ENCODE results near the gene MPC1. TPM values are rescaled to one million over a fixed set of nuclear protein-coding genes. Genes with fewer than 3 reads are reported as not detected.

MPC1 gene
- 15.1 and 19.0 TPM in 2 replicates for total RNA-seq

GRCh38 chr6:166382933-166383801, at the start of gene MPC1:
Gene MPC1 (minus strand): TSS chr6:166382940. CDS start chr6:166382876, 64 bp downstream.
- DNase-seq, result peak; percentile 98

GRCh38 chr6:166430269-166430668, 47.5 kb upstream of the MPC1 start:
- no peak for DNase-seq

GRCh38 chr6:166424431-166424830, 41.7 kb upstream of the MPC1 start:
- DNase-seq, result no peak

GRCh38 chr6:166423781-166424180, 41.0 kb upstream of the MPC1 start:
- DNase-seq, result no peak

- no peak for DNase-seq
Measured at GRCh38 chr6:166423051-166423745, 40.5 kb upstream of the MPC1 start.

- DNase-seq, result no peak
Measured at GRCh38 chr6:166422201-166422940, 39.6 kb upstream of the MPC1 start.

GRCh38 chr6:166420351-166420750, 37.6 kb upstream of the MPC1 start:
- peak; percentile 70 for DNase-seq

- DNase-seq, result no peak
Measured at GRCh38 chr6:166419717-166420116, 37.0 kb upstream of the MPC1 start.

- no peak for DNase-seq
Measured at GRCh38 chr6:166419286-166419685, 36.5 kb upstream of the MPC1 start.

GRCh38 chr6:166418691-166419143, 36.0 kb upstream of the MPC1 start:
- no peak for DNase-seq

- no peak for DNase-seq
Measured at GRCh38 chr6:166417285-166417691, 34.5 kb upstream of the MPC1 start.

GRCh38 chr6:166415833-166416347, 33.1 kb upstream of the MPC1 start:
- no peak for DNase-seq

- no peak for DNase-seq
Measured at GRCh38 chr6:166415306-166415705, 32.6 kb upstream of the MPC1 start.

- no peak for DNase-seq
Measured at GRCh38 chr6:166413491-166413951, 30.8 kb upstream of the MPC1 start.

- DNase-seq, result no peak
Measured at GRCh38 chr6:166412911-166413384, 30.2 kb upstream of the MPC1 start.

- no peak for DNase-seq
Measured at GRCh38 chr6:166412156-166412910, 29.6 kb upstream of the MPC1 start.

GRCh38 chr6:166411721-166412151, 29.0 kb upstream of the MPC1 start:
- DNase-seq, result no peak

GRCh38 chr6:166411271-166411670, 28.5 kb upstream of the MPC1 start:
- no peak for DNase-seq

GRCh38 chr6:166410426-166410935, 27.7 kb upstream of the MPC1 start:
- no peak for DNase-seq

GRCh38 chr6:166408936-166409755, 26.4 kb upstream of the MPC1 start:
- DNase-seq, result no peak

- no peak for DNase-seq
Measured at GRCh38 chr6:166406197-166406596, 23.5 kb upstream of the MPC1 start.
